HTR-8/SVneo (cell line): ENCODE measurements around the gene FIBCD1.

ENCODE experiments used
- DNase-seq: peaks from one replicate; pipeline ENCODE4 v3.0.0; 2011; ENCODE audit warnings: low spot score, mixed read lengths; ENCODE audit not compliant: insufficient read length
- FAIRE-seq: peaks from 2 replicates; lab custom pipeline; 2011; peaks lifted over from hg19 to GRCh38; lab: Jason Lieb, UNC

FIBCD1 gene

DNA sequence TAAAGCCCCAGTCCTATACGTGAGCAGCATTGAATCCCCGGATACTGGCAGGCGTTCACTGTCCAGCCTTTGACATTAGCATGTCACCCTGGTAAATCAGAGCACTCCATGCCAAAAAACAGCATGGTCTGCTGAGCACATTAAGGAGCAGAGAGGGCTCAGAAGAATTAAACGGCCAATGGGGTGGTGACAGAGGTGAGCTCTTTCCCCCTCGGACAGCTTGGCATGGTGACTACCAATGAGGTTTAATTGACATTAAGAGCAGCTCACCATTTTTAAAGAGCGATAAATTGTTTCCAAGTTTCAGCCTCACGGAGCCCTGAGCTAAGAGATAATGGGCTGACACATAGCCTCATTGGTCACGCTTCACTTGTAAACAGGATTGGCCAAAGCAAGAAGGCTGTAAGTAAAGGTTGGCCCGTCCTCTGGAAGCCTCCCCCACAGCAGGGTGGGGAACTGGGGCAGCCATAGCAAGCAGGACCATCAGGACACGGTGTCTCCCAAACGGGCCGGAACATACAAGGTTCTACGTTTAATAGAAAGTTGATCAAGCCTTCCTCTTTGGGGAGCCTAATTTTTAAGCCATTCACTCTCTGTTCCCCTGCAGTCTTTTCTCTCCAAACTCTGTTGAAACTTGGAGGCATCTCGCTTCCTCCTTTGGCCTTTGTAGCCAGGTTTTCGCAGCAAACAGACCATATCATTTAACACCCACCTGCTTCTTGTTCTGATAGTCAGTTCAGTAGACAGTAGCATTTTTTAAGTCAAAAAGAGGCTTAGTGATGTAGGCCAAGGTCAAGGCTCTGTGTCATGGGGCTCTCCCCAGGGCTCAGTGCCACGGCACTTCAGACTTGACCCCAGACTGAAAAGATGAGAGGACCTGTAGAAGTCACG is 68.3 kb downstream of the FIBCD1 start:
- no peak for FAIRE-seq

GRCh38 chr9:130869250-130869649 is 69.8 kb downstream of the FIBCD1 start:
- FAIRE-seq, result no peak
- DNase-seq, result no peak

More for the DNA sequence above, 68.3 kb downstream of the FIBCD1 start:
- DNase-seq, result no peak

GRCh38 chr9:130868230-130868629 is 70.8 kb downstream of the FIBCD1 start:
- FAIRE-seq (no peak), DNase-seq (no peak)

DNA sequence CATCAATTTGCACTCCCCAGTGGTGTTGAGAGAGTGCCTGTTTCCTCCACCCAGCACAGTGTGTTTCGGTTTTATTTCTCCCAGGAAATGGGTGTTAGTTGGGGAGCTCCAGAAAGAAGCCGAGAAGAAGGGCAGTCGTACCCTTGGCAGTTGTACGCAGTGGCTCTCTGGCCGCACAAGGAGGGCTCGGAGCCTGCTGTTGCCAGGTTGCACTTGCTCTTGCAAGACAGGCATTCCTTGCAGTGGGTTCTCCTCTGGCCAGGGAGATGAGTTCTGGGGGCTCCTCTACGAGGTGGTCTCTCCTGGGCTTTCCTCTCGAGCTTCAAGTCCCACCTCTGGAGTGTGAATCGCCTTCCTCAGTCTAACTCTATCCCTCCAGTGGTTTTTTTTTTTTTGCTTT is 71.5 kb downstream of the FIBCD1 start:
- DNase-seq (no peak), FAIRE-seq (no peak)

- peak; percentile 75 for DNase-seq
These were observed 72.5 kb downstream of the FIBCD1 start for GRCh38 chr9:130866474-130866965.

GRCh38 chr9:130865921-130866320 is 73.1 kb downstream of the FIBCD1 start:
- DNase-seq (no peak), FAIRE-seq (no peak)

More at GRCh38 chr9:130866474-130866965, 72.5 kb downstream of the FIBCD1 start:
- FAIRE-seq, result no peak

GRCh38 chr9:130864541-130864940 is 74.5 kb downstream of the FIBCD1 start:
- no peak for DNase-seq
- no peak for FAIRE-seq

DNA sequence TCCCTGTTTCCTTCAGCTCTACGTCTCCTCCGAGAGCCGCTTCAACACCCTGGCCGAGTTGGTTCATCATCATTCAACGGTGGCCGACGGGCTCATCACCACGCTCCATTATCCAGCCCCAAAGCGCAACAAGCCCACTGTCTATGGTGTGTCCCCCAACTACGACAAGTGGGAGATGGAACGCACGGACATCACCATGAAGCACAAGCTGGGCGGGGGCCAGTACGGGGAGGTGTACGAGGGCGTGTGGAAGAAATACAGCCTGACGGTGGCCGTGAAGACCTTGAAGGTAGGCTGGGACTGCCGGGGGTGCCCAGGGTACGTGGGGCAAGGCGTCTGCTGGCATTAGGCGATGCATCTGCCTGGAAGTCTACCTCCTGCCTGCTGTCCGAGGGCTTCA is 76.3 kb downstream of the FIBCD1 start:
- no peak for DNase-seq
- FAIRE-seq, result no peak

- DNase-seq (no peak), FAIRE-seq (no peak)
These were observed 76.8 kb downstream of the FIBCD1 start for GRCh38 chr9:130862217-130862616.

DNA sequence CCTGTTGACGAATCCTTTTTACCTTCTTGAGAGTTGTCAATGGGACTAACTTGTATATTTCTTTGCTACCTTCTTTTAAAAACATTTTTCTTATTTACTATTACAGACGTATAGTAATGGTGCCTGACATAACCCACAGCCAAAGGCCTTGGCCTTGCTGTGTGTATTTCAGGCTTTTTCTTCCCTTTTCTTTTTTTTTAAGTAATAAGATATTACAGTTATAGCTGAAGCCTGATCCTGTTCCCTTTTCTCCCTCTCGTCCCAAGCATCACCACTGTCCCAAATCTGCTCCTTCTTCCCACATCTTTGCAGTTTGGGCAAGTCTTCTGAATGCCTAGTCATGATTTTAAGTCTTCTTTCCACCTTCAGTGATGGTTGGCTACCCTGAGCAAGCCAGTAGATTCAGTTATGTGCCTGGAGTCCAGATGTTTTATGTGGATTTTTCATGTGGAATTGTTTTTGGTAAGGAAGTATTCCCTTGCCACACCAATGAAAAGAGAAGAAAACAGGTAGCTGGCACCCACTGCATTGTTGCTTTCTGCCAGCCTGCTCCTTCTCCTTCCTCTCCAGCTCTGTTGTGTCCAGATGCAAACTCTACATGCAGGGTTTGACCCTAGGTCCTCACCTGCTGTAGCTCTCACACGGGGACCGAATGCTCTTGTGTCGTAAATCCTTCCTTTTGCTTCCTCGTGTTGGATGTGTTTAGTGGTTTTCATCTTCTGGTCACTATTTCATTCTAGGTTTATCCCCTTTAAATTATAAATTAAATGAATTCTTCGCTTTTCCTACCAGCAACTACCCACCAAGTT is 77.5 kb downstream of the FIBCD1 start:
- no peak for FAIRE-seq
- no peak for DNase-seq

- peak; percentile 85 for DNase-seq
- FAIRE-seq, result no peak
These were observed 78.4 kb downstream of the FIBCD1 start for GRCh38 chr9:130860458-130861316.

- FAIRE-seq (no peak), DNase-seq (no peak)
These were observed 80.0 kb downstream of the FIBCD1 start for GRCh38 chr9:130858739-130859705.

- DNase-seq (peak; percentile 51), FAIRE-seq (no peak)
These were observed 80.9 kb downstream of the FIBCD1 start for GRCh38 chr9:130857864-130858738.

DNA sequence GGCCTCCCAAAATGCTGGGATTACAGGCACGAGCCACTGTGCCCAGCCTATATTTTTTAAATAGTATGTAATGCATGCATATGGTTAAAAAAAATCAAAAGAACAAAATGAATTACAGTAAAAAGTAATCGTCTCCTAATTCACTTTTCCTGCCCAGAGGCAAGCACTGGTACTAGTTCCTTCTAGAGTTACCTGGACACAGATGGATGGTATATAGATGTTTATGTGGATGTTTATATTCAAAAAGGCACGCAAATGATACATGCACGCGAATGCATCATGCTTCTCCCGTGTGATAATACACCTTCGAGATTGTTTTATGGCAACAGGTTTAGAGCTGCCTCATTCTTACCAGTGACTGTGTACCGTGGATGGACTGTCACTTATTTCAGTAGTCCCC is 82.6 kb downstream of the FIBCD1 start:
- no peak for FAIRE-seq
- DNase-seq, result no peak

GRCh38 chr9:130854835-130855234 is 84.2 kb downstream of the FIBCD1 start:
- DNase-seq (no peak), FAIRE-seq (no peak)

GRCh38 chr9:130854092-130854491 is 85.0 kb downstream of the FIBCD1 start:
- FAIRE-seq, result no peak
- no peak for DNase-seq

- FAIRE-seq, result no peak
- DNase-seq, result no peak
These were observed 86.2 kb downstream of the FIBCD1 start for GRCh38 chr9:130852801-130853200.
